CD4-positive, alpha-beta T cell treated with Interleukin-4 for 1 hour (primary cell): Measurements from ENCODE around the gene MTA1.

ENCODE experiments used
- DNase-seq, 2 donors: peaks; one replicate each; pipeline ENCODE4 v3.0.0-alpha.2; 2020 to 2022

MTA1 gene

DNA sequence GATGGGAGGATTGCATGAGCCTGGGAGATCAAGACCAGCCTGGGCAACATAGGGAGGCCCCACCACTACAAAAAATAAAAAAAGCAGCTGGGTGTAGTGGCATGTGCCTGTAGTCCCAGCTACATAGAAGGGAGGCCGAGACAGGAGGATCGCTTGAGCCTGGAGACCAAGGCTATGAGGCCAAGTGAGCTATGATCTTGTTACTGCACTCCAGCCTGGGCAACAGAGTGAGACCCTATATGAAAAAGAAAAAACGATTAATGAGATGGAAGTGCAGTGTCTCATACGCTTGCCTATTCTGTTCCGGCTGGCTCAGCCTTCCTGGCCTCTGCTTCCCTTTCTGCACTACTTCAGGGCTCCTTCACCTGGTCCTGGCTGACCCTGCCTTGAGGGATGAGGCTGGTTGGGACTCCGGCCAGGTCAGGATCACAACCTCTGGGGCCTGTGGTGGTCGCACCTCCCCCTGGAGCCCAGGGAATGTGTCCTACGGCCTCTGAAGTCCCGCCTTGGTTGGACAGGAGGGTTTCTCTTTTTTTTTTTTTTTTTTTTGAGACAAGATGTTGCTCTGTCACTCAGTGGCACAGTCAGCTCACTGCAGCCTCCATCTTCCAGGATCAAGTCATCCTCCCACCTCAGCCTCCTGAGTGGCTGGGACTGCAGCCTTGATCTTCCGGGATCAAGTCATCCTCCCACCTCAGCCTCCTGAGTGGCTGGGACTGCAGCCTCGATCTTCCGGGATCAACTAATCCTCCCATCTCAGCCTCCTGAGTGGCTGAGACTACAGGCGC lies 82.1 kb downstream of the MTA1 start:
- no peak for DNase-seq

GRCh38 chr14:105502446-105503295 lies 83.0 kb downstream of the MTA1 start:
- DNase-seq = no peak

DNA sequence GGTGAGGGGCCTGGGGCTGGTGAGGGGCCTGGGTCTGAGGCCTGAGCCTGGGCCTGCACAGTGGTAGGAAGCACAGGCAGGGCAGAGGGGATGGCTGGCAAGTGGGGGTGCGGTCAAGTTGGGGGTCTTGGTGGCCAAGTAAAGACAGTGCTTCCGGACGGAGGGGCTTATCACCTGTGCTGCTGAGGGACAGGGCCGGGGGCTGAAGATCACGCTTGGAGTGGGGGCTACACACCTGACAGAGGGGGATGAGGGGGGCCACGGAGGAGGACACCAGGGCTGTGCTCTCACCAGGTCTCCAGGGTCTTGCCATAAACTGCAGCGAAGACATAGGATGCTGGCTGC lies 83.6 kb downstream of the MTA1 start:
- no peak for DNase-seq

DNA sequence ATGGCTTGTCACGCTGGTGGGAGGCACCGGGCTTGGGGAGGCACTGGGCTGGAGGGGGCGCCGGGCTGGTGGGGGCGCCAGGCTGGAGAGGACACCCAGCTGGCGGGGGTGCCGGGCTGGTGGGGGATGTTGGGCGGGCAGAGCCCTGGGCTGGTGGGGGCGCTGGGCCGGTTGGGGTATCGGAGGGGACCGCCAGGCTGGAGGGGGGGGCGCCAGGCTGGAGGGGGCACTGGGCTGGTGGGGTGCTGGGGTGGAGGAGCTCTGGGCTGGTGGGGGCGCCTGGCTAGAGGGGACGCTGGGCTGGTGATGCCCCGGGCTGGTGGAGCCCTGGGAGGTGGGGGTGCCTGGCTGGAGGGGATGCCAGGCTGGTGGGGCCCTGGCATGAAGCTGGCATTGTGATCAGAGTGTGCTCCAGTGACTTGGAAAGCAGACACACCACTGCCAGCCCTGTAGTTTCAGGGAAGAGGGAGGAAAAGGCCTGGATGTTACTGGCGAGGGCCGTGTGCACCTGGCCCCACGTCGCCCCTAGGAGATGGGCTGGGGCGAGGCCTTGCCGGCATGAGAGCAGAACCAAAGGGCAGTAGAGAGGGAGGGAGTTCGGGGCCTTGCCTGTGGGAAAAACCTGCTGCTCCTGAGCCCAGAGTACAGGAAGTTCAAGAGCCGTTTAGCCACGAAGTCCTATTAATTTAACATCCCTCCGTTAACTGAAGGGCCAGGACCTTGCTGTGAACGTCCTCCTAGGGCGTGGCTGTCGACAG lies 84.5 kb downstream of the MTA1 start:
- DNase-seq = peak in 1 of 2 donors; percentile 22

GRCh38 chr14:105505101-105505500 lies 85.5 kb downstream of the MTA1 start:
- no peak for DNase-seq

GRCh38 chr14:105507247-105507646 lies 87.6 kb downstream of the MTA1 start:
- no peak for DNase-seq

DNA sequence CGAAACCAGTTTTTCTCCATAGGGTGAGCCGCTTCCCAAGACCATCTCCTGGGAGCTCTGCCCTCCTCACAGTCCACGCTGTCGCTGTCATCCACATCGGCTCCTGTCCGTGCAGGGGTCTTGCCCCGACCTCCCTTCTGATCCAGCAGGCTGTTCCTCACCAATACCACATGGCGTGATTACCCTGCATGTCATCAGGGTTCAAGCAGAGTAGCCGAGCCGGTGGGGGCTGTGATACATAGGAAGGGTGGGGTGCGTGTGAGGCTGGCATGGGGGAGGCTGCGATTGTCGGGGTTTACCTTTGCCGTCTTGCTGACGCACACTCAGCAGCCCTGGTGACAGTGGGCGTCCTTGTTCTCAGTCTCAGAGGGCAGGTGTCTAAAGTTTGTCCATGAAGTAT lies 88.4 kb downstream of the MTA1 start:
- no peak for DNase-seq

DNA sequence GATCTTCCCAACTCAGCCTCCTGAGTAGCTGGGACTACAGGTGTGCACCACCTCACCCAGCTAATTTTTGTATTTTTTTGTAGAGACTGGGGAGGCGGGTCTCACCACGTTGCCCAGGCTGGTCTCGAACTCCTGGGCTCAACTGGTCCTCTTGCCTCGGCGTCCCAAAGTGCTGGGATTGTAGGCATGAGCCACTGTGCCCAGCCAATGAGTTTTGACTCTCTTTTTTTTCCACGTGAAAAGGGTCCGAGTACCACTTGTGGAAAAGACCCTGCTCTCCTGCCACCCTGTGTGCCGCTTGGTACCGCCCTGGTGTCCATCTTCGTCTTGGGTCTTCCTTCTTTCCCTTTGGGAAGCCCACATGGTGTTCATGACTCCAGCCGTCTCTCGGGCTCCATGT lies 89.0 kb downstream of the MTA1 start:
- DNase-seq = no peak

DNA sequence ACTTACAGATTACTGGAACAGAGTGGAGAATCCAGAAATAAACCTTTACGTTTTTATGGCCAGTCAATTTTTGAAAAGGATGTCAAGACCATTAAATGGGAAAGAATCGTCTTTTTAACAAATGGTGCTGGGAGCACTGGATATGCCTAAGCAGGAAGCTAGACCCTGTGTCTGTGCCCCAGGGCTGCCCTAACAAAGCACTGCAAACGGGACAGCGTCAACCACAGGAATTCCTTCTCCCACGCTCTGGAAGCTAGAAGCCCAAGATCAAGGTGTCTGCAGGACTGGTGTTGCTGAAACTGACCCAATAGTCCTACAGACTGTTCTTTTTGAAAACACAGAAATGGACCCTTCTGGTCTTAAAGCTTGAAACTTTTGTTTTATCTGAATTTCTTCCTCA lies 97.5 kb downstream of the MTA1 start:
- no peak for DNase-seq

DNA sequence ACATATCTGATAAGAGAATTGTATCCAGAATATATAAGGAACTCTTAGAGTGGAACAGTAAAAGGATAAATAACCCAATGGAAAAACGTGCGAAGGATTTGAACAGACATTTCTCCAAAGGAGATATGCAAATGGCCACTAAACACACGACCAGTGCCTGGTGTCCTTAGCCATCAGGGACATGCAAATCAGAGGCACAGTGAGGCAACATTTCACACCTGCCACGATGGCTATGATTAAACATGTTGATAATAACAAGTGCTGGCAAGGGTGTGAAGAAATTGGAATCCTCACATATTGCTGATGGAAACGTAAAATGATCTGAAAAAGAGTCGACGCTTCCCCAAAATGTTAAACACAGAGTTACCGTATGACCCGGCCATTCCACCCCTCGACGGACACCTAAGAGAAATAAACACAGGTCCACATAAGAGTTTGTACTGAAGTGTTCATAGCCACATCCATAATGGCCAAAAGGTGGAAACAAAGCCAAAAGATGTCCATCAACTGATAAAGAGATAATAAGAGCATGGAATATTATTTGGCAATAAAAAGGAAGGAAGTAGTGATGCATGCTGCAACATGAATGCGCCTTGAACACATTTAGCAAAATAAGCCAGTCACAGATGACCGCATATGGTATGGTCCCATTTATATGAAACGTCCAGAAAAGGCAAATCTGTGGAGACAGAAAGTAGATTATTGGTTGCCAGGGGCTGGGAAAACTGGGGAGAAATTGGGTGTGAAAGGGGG lies 100.5 kb downstream of the MTA1 start:
- no peak for DNase-seq
